Breast epithelium (tissue), 3 donors: Measurements from ENCODE around the gene CAMK1G.

Experiments
- POLR2A ChIP-seq: fragments of 450-650 bp; IDR thresholded peaks from one replicate; pipeline ENCODE4 v1.6.1; 2016; ENCODE audit warnings: antibody characterized with exemption, mild to moderate bottlenecking, moderate library complexity
- POLR2AphosphoS5 ChIP-seq, 3 donors: sonication (generic); formaldehyde crosslinking; IDR thresholded peaks; one replicate each; pipeline ENCODE4 v1.6.1; 2017; ENCODE audit warnings: antibody characterized with exemption in 3 of 3
- TF ChIP-seq, protein P1 (sequence below), 3 donors: fragments of 450-650 bp; IDR thresholded peaks; one replicate each; pipeline ENCODE4 v1.5.1; 2016 to 2017; ENCODE audit warnings: antibody characterized with exemption in 3 of 3, mild to moderate bottlenecking in 3 of 3, moderate library complexity in 3 of 3

DNA sequence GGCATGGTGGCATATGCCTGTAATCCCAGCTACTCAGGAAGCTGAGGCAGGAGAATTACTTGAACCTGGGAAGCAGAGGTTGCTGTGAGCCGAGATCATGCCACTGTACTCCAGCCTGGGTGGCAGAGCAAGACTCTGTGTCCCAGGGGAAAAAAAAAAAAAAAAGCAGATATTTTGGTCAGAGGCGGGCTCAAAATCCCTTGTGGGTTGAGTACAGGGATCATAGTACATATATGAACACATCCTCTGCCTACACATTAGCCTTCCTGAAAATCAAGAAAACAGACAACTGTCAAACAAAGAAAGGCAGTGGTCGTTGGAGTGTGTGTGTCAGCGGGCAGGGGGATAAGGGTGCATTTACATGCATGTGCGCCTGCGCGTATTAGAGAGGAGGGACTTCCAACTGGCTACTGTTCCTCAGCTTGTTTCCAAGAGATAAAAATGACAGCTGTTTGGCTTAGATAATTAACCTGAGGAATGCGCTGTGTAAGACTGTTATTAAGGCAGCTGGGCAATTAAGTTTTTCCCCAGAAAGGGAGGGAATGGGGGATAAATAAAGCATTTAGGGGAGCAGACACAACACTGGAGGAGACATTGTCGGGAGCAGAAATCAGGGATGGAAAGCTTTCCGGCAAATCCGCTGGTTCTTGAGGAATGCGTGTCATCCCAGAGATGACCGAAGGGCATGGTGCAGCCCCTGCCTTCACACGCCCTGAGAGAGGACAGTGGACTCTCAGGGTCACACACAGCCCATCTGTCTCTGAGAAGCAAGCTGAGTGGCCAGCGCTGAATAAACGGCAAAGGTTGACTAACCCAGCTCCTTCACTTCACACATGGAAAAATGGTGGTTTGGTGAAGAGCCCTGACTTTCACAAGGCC is 62.3 kb downstream of the CAMK1G start:
- TF ChIP-seq, protein P1, sequence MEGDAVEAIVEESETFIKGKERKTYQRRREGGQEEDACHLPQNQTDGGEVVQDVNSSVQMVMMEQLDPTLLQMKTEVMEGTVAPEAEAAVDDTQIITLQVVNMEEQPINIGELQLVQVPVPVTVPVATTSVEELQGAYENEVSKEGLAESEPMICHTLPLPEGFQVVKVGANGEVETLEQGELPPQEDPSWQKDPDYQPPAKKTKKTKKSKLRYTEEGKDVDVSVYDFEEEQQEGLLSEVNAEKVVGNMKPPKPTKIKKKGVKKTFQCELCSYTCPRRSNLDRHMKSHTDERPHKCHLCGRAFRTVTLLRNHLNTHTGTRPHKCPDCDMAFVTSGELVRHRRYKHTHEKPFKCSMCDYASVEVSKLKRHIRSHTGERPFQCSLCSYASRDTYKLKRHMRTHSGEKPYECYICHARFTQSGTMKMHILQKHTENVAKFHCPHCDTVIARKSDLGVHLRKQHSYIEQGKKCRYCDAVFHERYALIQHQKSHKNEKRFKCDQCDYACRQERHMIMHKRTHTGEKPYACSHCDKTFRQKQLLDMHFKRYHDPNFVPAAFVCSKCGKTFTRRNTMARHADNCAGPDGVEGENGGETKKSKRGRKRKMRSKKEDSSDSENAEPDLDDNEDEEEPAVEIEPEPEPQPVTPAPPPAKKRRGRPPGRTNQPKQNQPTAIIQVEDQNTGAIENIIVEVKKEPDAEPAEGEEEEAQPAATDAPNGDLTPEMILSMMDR (IDR thresholded peaks at IDR 0.05) = no peak
- TF ChIP-seq POLR2A = no peak
- TF ChIP-seq POLR2AphosphoS5 (IDR thresholded peaks at IDR 0.05) = no peak
